ENCODE measurements around the gene HCN3.

The HCN3 gene

DNA sequence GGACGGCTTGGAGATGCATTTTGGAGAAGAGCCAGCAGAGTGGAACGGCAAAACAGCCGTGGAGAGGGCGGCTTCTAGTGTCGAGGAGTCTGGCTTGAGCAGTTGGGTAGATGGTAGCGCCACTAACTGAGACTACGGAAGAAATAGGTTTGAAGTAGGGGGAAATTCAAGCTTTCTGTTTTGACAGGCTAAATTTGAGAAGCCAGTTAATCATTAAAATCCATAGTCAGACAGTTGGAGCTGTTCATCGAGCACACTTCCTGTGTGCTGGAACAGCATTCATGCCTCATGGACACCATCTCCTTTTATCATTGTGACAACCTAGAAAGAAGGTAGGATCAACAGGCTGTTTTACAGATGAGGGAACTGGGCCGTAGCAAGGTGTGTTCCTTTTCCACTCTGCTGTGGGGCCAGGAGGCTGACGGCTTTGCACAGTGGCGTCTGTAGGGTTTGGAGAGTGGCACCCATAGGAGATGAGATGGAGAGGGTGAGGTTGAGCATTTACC lies 27.3 kb downstream of the HCN3 start:
- no peak for TF ChIP-seq GABPA (IDR thresholded peaks at IDR 0.05; ENCODE audit: low read depth)
- no peak for TF ChIP-seq REST (IDR thresholded peaks at IDR 0.05; ENCODE audit: insufficient replicate concordance, low read depth)
- no peak for TF ChIP-seq CTCF (IDR thresholded peaks at IDR 0.05; ENCODE audit: insufficient read depth, low read length)
- no peak for TF ChIP-seq POLR2AphosphoS5 (IDR thresholded peaks at IDR 0.05; ENCODE audit: low read depth)
- TF ChIP-seq SPI1 (IDR thresholded peaks at IDR 0.05; ENCODE audit: borderline replicate concordance, low read depth): no peak
- H3K27me3 ChIP-seq (ENCODE audit: insufficient read depth, poor library complexity, severe bottlenecking): no peaks in the 10 kb centered on the region
- DNase-seq (ENCODE audit: low read depth in 1 of 2, low spot score in 1 of 2): no peak
- no peak overlapping the region for H3K27ac ChIP-seq (replicated peaks)
- no peak overlapping the region for H3K4me3 ChIP-seq (replicated peaks; ENCODE audit: insufficient read depth, low read length)

- no peak for DNase-seq (ENCODE audit: low read depth in 1 of 2, low spot score in 1 of 2)
Observed at GRCh38 chr1:155305881-155306391, 28.7 kb downstream of the HCN3 start.

More at GRCh38 chr1:155305881-155306391, 28.7 kb downstream of the HCN3 start:
- Histone ChIP-seq H3K4me3 (replicated peaks; ENCODE audit: insufficient read depth, low read length) (no peak overlapping the region), H3K27me3 (ENCODE audit: insufficient read depth, poor library complexity, severe bottlenecking) (no peaks in the 10 kb centered on the region), H3K27ac (replicated peaks) (no peak overlapping the region)
- TF ChIP-seq CTCF (IDR thresholded peaks at IDR 0.05; ENCODE audit: insufficient read depth, low read length) (no peak), POLR2AphosphoS5 (IDR thresholded peaks at IDR 0.05; ENCODE audit: low read depth) (no peak), GABPA (IDR thresholded peaks at IDR 0.05; ENCODE audit: low read depth) (no peak), REST (IDR thresholded peaks at IDR 0.05; ENCODE audit: insufficient replicate concordance, low read depth) (no peak), SPI1 (IDR thresholded peaks at IDR 0.05; ENCODE audit: borderline replicate concordance, low read depth) (no peak)
